ENCODE data around the gene TMEM63A.
A peak's percentile ranks its signal among the peaks of the same experiment; 100 is the strongest.
"Not testable (repeated sequence)": the region's sequence is repeated elsewhere in the genome, so short reads cannot be mapped to it uniquely, and the experiment has no call there.

Gene TMEM63A

DNA sequence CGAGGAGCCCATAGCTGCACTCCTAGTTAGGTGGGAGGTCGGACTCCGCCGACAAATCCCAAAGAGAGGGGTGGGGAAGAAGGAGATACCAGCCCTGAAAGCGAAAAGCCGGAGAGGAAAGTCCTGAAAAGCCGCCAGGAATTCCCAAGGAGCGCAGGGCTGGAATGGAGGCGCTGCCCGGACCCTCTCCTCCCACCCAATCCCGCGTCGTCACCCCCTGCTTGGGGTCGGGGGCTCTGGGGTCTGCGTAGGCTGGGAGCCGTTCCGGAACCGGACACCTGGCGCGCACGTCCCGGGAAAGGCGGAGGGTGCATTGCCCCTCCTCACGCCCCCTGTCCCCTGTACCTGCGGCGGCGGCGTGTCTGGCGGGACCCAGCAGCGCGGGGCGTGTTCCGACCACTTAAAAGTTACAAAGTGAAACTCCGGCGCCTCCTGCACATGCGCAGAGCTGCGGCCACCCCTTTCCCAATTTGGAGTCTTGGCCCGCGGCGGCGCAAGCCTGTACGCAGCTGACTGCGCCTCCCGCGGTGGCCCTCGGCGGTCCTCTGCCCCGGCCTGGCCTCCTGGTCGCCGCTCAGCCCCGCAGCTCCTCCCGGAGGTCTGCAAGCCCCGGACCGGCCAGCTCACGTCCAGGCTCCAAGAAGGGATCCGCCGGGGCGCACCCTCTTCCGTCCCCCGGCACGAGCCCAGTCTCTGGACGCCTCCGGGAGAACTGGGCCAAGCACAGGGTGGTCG lies at the start of gene TMEM63A:
Gene TMEM63A (minus strand): TSS at position 422 of the 735 bp plus-strand sequence. CDS start 4,800 bp downstream, outside the sequence.
- peak; percentile 83 for DNase-seq (ENCODE audit: low spot score)

DNA sequence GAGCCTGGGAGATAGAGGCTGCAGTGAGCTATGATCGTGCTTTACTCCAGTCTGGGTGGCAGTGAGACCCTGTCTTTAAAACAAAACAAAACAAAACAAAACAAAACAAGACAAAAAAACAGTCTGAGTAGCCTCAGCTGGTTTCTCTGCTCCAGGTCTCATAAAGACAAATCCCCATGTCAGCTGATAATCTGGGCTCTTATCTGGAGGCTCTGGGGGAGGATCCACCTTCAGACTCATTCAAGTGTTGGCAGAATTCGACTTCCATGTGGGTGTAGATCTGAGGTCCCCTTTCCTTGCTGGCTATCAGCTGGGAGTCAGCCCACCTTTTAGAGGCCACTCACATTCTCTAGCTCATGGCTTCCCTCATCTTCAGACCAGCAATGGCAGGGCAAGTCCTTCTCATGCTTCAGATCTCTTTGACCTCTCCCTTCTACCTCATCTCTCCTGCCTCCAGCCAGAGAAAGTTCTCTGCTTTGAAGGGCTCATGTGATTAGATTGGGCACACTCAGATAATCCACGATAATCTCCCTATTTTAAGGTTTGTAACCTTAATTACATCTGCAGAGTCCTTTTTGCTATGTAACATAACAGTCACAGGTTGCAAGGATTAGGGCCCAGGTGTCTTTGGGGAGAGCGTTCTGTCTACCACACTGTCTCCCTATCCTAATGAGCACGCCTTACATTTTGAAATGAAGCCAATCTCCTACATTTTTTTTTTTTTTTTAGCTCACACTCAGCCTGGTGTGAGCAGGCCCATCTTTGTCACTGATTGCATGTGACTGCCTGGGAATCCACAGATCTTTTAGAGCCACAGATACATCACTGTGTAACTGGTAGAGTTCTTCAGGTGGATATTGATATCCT lies 49.3 kb upstream of the TMEM63A start:
- no peak for DNase-seq (ENCODE audit: low spot score)

GRCh38 chr1:225930566-225930965 lies 48.4 kb upstream of the TMEM63A start:
- DNase-seq (ENCODE audit: low spot score) = no peak

GRCh38 chr1:225929462-225929861 lies 47.3 kb upstream of the TMEM63A start:
- not testable (repeated sequence) for DNase-seq (ENCODE audit: low spot score)

GRCh38 chr1:225928186-225929175 lies 46.3 kb upstream of the TMEM63A start:
- no peak for DNase-seq (ENCODE audit: low spot score)

DNA sequence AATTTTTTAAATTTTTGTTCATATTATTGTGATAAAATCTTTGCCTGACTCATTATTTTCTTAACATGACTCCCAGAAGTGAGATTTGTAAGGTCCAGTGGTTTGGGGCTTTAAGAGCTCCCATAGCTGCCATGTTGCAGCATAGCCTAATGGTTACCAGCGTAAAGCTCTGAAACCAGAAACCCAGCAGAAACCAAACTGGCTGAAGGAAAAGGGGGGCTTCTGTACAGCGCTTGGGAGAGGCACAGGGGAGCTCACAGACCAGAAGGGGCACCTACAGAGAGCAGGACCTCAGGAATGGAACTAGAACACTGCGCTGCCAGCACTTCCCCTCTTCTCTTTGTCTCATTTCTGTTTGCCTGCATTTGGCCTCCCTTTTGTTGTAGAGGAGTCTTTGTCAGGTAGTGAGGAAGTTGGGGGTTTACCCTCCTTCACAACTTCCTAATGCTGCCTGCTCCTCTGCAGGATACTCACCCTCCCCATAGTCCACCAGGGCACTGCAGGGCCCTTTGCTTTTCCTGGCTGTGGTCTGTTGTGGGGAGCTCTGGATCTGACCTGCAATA lies 44.5 kb upstream of the TMEM63A start:
- DNase-seq (ENCODE audit: low spot score) = no peak

DNA sequence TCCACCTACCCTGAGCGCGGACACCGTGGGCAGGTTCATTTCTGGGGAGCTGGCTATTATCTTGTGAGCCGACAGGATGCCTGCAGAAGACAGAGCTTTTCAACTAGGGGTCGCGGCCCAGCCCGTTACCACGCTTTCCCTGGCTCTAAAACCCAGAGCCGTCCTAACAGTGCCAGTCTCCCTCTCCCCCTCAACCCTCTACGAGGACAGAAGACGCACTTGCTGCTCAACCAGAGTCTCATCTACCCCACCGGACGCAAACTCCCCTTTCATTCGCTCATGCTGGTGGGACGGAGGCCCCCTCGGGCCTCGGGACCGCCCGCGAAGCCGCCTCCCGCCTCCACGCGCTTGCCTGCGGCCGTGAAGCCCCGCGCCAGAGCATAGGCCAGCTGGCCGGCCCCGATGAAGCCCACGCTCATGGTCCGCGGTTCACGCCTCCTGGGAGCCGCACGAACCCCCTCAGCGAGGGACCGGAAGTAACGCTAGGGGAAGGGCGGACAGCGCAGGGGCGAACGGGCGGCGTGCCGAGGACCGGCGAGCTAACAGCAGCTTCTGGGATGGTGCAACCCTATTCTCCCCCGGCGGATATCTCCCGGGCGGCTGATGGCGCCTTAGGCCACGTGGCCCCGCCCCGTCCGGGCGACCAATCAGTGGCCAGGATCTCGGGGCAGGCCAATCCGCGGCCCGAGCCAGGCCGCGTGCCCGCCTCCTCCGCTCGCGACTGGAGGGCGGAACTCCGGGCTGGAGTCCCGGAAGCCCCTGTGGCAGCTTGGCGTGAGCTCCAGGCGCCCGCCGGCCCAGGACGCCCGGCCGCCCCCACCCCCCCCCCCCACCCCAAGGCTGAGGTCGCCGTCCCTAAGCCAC lies 41.7 kb upstream of the TMEM63A start, which contains the start of gene PYCR2:
Gene PYCR2 (minus strand): TSS at position 559 of the 864 bp plus-strand sequence. CDS start 140 bp downstream, at position 419.
- peak; percentile 96 for DNase-seq (ENCODE audit: low spot score)

- no peak for DNase-seq (ENCODE audit: low spot score)
These were observed 41.2 kb upstream of the TMEM63A start for GRCh38 chr1:225923381-225923691.

DNA sequence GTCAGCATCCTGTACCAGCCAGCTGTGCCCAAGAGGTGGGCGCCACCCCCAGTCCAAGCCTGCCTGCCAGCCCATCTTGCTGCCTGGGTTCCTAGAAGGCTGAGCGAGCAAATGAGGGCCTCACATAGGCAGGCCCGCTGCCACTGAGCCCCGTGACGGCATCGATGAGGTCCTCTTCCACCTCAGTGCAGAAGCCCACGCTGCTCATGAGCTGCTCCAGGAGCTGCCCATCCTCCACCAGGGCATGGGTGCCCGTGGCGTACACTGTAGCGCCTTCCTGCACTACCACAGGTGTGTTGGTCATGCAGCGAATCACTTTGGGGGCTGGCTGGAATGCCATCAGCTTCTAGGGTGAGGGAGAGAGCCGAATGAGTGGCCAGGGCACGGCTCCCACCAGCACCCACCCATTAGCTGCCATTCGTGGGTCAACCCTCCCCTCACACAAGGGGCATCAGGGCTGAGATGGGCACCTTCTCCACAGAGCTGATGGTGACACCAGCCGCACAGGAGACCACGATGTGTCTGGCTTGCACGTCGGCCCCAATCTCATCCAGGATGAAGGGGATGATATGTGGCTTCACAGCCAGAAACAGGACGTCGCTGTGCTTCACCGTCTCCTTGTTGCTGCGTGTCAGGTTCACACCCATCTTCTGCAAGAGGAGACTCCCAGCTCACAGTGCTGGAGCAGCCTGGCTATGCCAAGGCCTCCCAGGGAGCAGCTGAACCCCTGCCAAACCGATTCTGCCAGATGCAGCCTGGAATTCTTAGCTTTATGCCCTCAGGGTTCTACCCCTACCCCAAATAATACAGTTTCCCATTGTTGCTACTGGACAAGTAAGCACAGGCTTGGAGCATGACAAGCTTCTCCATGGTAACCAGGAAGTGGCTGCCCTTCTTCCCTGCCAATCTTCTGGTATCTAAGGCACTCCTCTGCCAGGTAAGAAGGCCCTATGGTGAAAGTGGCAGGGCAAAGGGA lies 39.8 kb upstream of the TMEM63A start:
- no peak for DNase-seq (ENCODE audit: low spot score)

GRCh38 chr1:225919906-225920305 lies 37.7 kb upstream of the TMEM63A start:
- DNase-seq (ENCODE audit: low spot score) = no peak

- DNase-seq (ENCODE audit: low spot score) = no peak
These were observed 36.1 kb upstream of the TMEM63A start for GRCh38 chr1:225918280-225918679.

DNA sequence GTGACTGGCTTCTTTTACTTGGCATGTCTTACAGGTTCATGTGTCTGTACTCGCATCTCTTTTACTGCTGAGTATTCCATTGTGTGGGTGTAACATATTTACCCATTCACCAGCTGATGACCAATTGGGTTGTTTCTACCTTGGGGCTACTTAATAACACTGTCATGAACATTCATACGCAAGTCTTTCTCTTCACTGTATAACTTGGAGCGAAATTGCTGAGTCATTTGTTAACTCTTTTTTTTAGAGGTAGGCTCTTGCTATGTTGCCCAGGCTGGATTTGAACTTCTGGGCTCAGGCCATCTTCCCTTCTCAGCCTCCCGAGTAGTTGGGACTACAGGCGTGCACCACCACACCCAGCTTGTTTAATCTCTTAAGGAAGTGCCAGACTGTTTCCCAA lies 35.4 kb upstream of the TMEM63A start:
- DNase-seq (ENCODE audit: low spot score) = no peak

GRCh38 chr1:225917101-225917500 lies 34.9 kb upstream of the TMEM63A start:
- no peak for DNase-seq (ENCODE audit: low spot score)

DNA sequence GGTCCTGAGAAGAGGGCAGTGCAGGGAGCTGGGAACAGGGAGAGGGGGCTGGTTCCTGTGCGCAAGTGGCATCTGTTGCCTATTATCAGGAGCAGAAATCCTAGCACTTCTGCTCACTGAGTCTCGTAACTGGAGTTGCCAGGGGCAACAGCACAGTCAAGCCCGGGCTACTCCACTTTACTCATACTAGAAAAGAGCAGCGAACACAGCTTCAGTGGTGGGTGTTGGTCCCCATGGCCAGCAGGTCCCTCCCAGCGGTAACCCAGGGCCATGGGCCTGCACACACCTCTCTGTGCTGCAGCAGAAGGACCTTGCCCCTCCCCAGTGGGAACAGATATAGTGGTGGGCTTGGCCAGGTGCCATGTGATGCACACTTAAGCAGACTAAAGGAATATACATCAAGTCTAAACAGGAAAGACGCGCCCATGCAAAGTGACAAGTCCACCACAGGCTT lies 33.4 kb upstream of the TMEM63A start:
- DNase-seq (ENCODE audit: low spot score) = no peak

GRCh38 chr1:225914947-225915346 lies 32.8 kb upstream of the TMEM63A start:
- no peak for DNase-seq (ENCODE audit: low spot score)

DNA sequence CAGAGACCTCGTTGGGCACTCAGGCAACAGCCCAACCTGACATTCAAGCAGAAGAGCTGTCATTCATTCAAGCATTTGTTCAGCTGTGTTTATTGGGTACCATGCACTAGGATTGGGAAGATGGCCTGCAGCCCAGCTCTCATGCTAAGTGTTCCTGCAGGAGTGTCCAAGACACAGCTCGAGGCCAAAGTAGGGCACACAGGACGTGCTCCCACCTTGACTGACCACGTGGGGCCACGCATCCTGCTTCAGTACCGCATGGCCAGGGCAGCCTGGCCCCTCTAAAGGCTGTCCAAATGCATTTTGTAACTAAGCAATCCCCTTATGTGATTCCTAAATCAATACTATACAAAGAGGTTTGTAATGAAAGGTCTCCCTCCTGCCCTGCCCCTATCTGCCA lies 32.2 kb upstream of the TMEM63A start:
- DNase-seq (ENCODE audit: low spot score) = no peak

GRCh38 chr1:225911191-225912130 lies 29.3 kb upstream of the TMEM63A start:
- peak; percentile 39 for DNase-seq (ENCODE audit: low spot score)

DNA sequence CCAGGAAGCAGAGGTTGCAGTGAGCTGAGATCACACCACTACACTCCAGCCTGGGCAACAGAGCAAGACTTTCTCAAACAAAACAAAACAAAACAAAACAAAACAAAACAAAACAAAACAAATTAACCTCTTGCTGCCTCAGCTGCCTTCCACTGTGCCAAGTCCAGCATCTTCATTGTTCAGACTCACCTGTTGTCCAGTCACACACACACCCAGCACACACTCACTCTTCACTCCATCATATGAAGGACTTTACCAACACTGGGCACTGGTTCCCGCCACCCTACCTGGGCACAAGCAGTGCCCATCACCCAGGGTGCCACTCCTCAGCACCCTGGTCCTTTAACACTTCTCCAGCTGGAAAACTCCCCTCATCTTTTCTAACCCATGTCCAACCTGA lies 27.3 kb upstream of the TMEM63A start:
- DNase-seq (ENCODE audit: low spot score) = no peak

Measured in NAMALWA (cell line).